Neural cell (in vitro differentiated cells): ENCODE results near the gene PCNX2. TPM values are rescaled to one million over a fixed set of nuclear protein-coding genes. Genes with fewer than 3 reads are reported as not detected.

Experiments
- H2AFZ ChIP-seq: fragments of 200-600, 300-800 bp; sonication (generic), shearing (Covaris generic); 2 replicates; pipeline ENCODE4 v1.6.0; 2014; ENCODE audit warnings: low read depth, mild to moderate bottlenecking, antibody characterized with exemption, low read length, moderate library complexity
- H3F3A ChIP-seq: fragments of 200-600 bp; shearing (Covaris generic); 2 replicates; pipeline ENCODE4 v1.6.1; 2016; ENCODE audit warnings: mild to moderate bottlenecking, moderate library complexity, mixed read lengths, antibody characterized with exemption, low read length; ENCODE audit not compliant: insufficient read depth, poor library complexity, severe bottlenecking
- H3K27ac ChIP-seq: fragments of 200-600, 300-800 bp; sonication (generic), shearing (Covaris generic); 2 replicates; pipeline ENCODE4 v1.5.1; 2014; ENCODE audit warnings: mild to moderate bottlenecking, low read length, moderate library complexity
- H3K27me3 ChIP-seq: fragments of 300-800, 200-600 bp; sonication (generic), shearing (Covaris generic); 2 replicates; pipeline ENCODE4 v1.6.0; 2014; ENCODE audit warnings: mild to moderate bottlenecking, low read depth, low read length, moderate library complexity; ENCODE audit not compliant: insufficient read depth
- H3K36me3 ChIP-seq: fragments of 300-800, 200-600 bp; sonication (generic), shearing (Covaris generic); 2 replicates; pipeline ENCODE4 v1.5.1; 2014; ENCODE audit warnings: mild to moderate bottlenecking, antibody characterized with exemption, low read length, moderate library complexity; ENCODE audit not compliant: insufficient read depth
- H3K4me2 ChIP-seq: fragments of 300-800, 200-600 bp; sonication (generic), shearing (Covaris generic); 2 replicates; pipeline ENCODE4 v1.6.0; 2014; ENCODE audit warnings: mild to moderate bottlenecking, low read length
- H3K4me3 ChIP-seq: fragments of 300-800, 200-600 bp; sonication (generic), shearing (Covaris generic); 2 replicates; pipeline ENCODE4 v1.5.1; 2014; ENCODE audit warnings: mild to moderate bottlenecking, low read length, moderate library complexity
- H3K79me2 ChIP-seq: fragments of 200-600 bp; shearing (Covaris generic); replicated peaks from 2 replicates; pipeline ENCODE4 v1.6.0; 2014; ENCODE audit warnings: mild to moderate bottlenecking, low read length, moderate library complexity; ENCODE audit not compliant: insufficient read depth
- H3K9ac ChIP-seq: fragments of 300-800, 200-600 bp; sonication (generic), shearing (Covaris generic); 2 replicates; pipeline ENCODE4 v1.6.1; 2016; ENCODE audit warnings: mild to moderate bottlenecking, low read length, mixed read lengths
- H3K9me2 ChIP-seq: fragments of 200-600 bp; shearing (Covaris generic); 2 replicates; pipeline ENCODE4 v1.6.1; 2016; ENCODE audit warnings: mild to moderate bottlenecking, low read length, mixed read lengths; ENCODE audit not compliant: insufficient read depth
- H3K9me3 ChIP-seq: fragments of 200-600, 300-800 bp; sonication (generic), shearing (Covaris generic); 2 replicates; pipeline ENCODE4 v1.6.1; 2016; ENCODE audit warnings: mild to moderate bottlenecking, mixed run types, low read length, moderate library complexity, mixed read lengths
- H4K20me1 ChIP-seq: fragments of 200-600 bp; shearing (Covaris generic); 2 replicates; pipeline ENCODE4 v1.6.1; 2016; ENCODE audit warnings: mild to moderate bottlenecking, mixed run types; ENCODE audit not compliant: insufficient read depth
- CTCF ChIP-seq: fragments of 450-650 bp; IDR thresholded peaks from 2 replicates; pipeline ENCODE4 v1.5.1; 2014; ENCODE audit warnings: antibody characterized with exemption, mild to moderate bottlenecking, moderate library complexity; ENCODE audit not compliant: poor library complexity, severe bottlenecking
- EP300 ChIP-seq: fragments of 450-650 bp; conservative IDR thresholded peaks from 2 replicates; pipeline ENCODE4 v1.6.1; 2014; ENCODE audit warnings: antibody characterized with exemption, mild to moderate bottlenecking, moderate library complexity; ENCODE audit not compliant: poor library complexity, severe bottlenecking
- EZH2 ChIP-seq: fragments of 200-600, 300-800 bp; shearing (Covaris generic), sonication (generic); IDR thresholded peaks from 2 replicates; pipeline ENCODE4 v1.6.1; 2014; ENCODE audit warnings: antibody characterized with exemption, low read length, borderline replicate concordance, mild to moderate bottlenecking; ENCODE audit not compliant: insufficient read depth, poor library complexity, severe bottlenecking
- MXI1 ChIP-seq: fragments of 450-650 bp; conservative IDR thresholded peaks from 2 replicates; pipeline ENCODE4 v1.6.1; 2014; ENCODE audit warnings: antibody characterized with exemption, mild to moderate bottlenecking; ENCODE audit not compliant: poor library complexity, severe bottlenecking
- POLR2AphosphoS5 ChIP-seq: IDR thresholded peaks from 2 replicates; pipeline ENCODE4 v1.6.1; 2012
- RAD21 ChIP-seq: fragments of 450-650 bp; conservative IDR thresholded peaks from 2 replicates; pipeline ENCODE4 v1.6.1; 2014; ENCODE audit warnings: antibody characterized with exemption, mild to moderate bottlenecking, moderate library complexity
- REST ChIP-seq: IDR thresholded peaks from 2 replicates; pipeline ENCODE4 v1.6.1; 2012; ENCODE audit warnings: borderline replicate concordance
- SMC3 ChIP-seq: fragments of 450-650 bp; conservative IDR thresholded peaks from 2 replicates; pipeline ENCODE4 v1.6.1; 2014; ENCODE audit warnings: antibody characterized with exemption, mild to moderate bottlenecking, moderate library complexity; ENCODE audit not compliant: poor library complexity
- TAF1 ChIP-seq: IDR thresholded peaks from 2 replicates; pipeline ENCODE4 v1.6.1; 2012; ENCODE audit warnings: low read depth
- polyA plus RNA-seq: library from polyadenylated mRNA; depleted of rRNA; stranded (reverse); fragments of >200 nt; gene quantifications from 2 replicates; pipeline ENCODE4 v1.2.3, GENCODE V29; 2014

PCNX2 gene
- polyA plus RNA-seq, 1 donor from 2014 or later, result 17.2 TPM

DNA sequence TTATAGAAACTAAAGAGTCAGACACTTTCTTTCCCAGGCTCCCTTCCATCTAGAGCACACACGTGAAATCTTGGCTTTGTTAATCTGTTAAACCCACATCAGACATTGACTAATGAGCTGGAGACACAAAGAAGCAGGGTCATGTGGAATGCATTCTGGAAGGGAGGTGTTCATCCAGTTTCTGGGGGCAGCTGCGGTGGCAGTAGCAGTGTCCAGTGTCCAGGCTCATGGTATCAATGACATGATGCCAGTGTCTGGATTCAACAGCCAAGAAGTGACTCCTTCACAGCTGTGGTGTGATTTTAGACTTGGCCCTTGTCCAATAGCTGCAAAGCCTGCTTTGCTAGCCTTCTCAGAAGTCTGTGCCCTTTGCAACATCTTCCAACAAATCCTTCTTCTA lies 249.9 kb downstream of the PCNX2 start:
- H3K36me3 ChIP-seq, result no peaks in the 10 kb centered on the region
- no peaks in the 10 kb centered on the region for H3K27me3 ChIP-seq
- no peak overlapping the region for H3K9ac ChIP-seq
- H3K9me3 ChIP-seq, result no peaks in the 10 kb centered on the region
- H3K4me2 ChIP-seq, result no peak overlapping the region
- TF ChIP-seq EZH2, result no peak
- no peak for TF ChIP-seq REST
- TF ChIP-seq POLR2AphosphoS5, result no peak
- TF ChIP-seq EP300, result no peak
- no peak for TF ChIP-seq TAF1
- no peak for TF ChIP-seq SMC3
- TF ChIP-seq MXI1, result no peak
- TF ChIP-seq CTCF, result no peak
- TF ChIP-seq RAD21, result no peak
- no peak overlapping the region for H2AFZ ChIP-seq
- no peaks in the 10 kb centered on the region for H4K20me1 ChIP-seq
- H3K27ac ChIP-seq, result no peak overlapping the region
- H3F3A ChIP-seq, result no peaks in the 10 kb centered on the region
- H3K79me2 ChIP-seq, result no peaks in the 10 kb centered on the region
- no peak overlapping the region for H3K4me3 ChIP-seq
- no peaks in the 10 kb centered on the region for H3K9me2 ChIP-seq

DNA sequence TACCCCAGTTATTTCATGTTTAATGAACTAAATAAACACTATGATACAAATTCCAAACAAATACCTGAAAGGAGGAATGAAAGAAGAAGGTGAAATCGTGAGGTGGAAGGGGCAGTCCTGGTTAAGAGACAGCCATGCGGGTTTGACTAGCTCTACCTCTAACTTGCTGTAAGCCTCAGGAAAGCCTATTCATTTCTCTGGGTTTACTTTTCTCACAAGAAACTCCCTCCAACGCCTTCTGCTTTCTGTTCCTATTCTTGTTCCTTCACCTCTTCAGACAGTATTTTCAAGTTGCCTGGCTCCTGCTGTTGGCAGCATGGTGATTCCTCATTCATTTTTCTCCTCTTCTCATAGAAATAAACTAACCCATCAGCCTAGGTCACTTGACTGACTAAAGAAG lies 252.7 kb downstream of the PCNX2 start:
- H3K4me2 ChIP-seq, result no peak overlapping the region
- H3K36me3 ChIP-seq, result no peaks in the 10 kb centered on the region
- no peaks in the 10 kb centered on the region for H4K20me1 ChIP-seq
- no peak overlapping the region for H3K4me3 ChIP-seq
- H3K79me2 ChIP-seq, result no peaks in the 10 kb centered on the region
- H3K27me3 ChIP-seq, result no peaks in the 10 kb centered on the region
- H3K27ac ChIP-seq, result no peak overlapping the region
- no peaks in the 10 kb centered on the region for H3F3A ChIP-seq
- H3K9me2 ChIP-seq, result no peaks in the 10 kb centered on the region
- no peak overlapping the region for H3K9ac ChIP-seq
- H3K9me3 ChIP-seq, result no peaks in the 10 kb centered on the region
- no peak overlapping the region for H2AFZ ChIP-seq
- TF ChIP-seq CTCF, result no peak
- TF ChIP-seq EZH2, result no peak
- no peak for TF ChIP-seq EP300
- TF ChIP-seq POLR2AphosphoS5, result no peak
- TF ChIP-seq MXI1, result no peak
- TF ChIP-seq RAD21, result no peak
- no peak for TF ChIP-seq REST
- no peak for TF ChIP-seq TAF1
- TF ChIP-seq SMC3, result no peak
